Lower leg skin (tissue), 3 donors: ENCODE data around the gene AURKAIP1.

Source experiments
- POLR2A ChIP-seq, 2 donors: fragments of 450-650 bp; IDR thresholded peaks; one replicate each; pipeline ENCODE4 v1.6.1; 2016 to 2017; ENCODE audit warnings: antibody characterized with exemption in 2 of 2, mild to moderate bottlenecking in 1 of 2, moderate library complexity in 1 of 2
- TF ChIP-seq, protein P1 (sequence below), 3 donors: fragments of 450-650 bp; IDR thresholded peaks; one replicate each; pipeline ENCODE4 v1.5.1; 2016; ENCODE audit warnings: antibody characterized with exemption in 3 of 3, mild to moderate bottlenecking in 3 of 3, moderate library complexity in 2 of 3

DNA sequence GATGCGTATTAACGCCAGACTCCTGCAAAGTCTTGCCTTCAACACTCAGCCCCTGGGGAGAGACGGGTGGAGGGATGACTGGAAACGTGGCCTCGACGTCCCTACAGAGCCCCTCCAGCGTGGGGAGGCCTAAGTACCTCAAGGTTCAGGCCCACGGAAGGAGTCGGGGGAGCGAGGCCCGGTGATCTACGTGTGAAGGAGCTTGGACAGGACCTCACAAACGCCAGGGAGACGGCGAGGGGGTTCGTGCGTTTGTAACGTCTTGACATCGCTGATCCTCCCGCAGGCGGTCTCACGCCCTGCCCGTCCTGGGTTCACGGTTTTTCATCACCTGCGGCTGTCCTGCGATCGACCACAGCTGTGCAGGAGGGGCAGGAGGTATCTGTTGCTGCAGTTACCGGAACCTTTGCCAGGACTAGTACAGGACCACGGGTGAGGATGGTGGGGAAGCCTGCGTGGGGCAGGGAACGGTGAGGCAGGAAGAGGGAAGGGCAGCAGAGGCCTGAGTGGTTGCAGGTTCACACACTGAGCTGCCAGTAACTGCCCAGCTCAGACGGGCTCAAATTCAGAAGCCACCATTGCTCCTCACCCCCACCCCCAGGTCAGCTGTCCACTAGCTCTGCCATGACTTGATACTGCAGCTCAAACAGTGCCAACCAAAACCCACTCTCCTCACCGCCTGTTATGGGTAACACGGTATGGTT lies 25.0 kb upstream of the AURKAIP1 start:
- TF ChIP-seq, protein P1, sequence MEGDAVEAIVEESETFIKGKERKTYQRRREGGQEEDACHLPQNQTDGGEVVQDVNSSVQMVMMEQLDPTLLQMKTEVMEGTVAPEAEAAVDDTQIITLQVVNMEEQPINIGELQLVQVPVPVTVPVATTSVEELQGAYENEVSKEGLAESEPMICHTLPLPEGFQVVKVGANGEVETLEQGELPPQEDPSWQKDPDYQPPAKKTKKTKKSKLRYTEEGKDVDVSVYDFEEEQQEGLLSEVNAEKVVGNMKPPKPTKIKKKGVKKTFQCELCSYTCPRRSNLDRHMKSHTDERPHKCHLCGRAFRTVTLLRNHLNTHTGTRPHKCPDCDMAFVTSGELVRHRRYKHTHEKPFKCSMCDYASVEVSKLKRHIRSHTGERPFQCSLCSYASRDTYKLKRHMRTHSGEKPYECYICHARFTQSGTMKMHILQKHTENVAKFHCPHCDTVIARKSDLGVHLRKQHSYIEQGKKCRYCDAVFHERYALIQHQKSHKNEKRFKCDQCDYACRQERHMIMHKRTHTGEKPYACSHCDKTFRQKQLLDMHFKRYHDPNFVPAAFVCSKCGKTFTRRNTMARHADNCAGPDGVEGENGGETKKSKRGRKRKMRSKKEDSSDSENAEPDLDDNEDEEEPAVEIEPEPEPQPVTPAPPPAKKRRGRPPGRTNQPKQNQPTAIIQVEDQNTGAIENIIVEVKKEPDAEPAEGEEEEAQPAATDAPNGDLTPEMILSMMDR (IDR thresholded peaks at IDR 0.05) = no peak
- no peak for TF ChIP-seq POLR2A (IDR thresholded peaks at IDR 0.05)
